HCT116 (cell line): ENCODE results near the gene CCSAP. TPM values are rescaled to one million over a fixed set of nuclear protein-coding genes. Genes with fewer than 3 reads are reported as not detected.

ENCODE experiments used
- ATAC-seq: fragments of 200-7000 bp; cut with Tn5 transposase; 2 replicates; pipeline ENCODE4 v1.9.1; 2020; ENCODE audit warnings: mild to moderate bottlenecking, moderate library complexity
- BruUV-seq: library from RNA; stranded (reverse); fragments of 400-500 nt; replicated peaks from 2 replicates; lab custom pipeline; 2021; lab: Mats Ljungman, UMichigan
- CTCF ChIA-PET: fragments of 300-600 bp; sonication (Branson Sonifier 250); formaldehyde crosslinking; loops from one replicate; lab custom pipeline; 2021; ENCODE audit warnings: antibody characterized with exemption; lab: Charles Lee
- POLR2A ChIA-PET: fragments of 300-600, 350-600 bp; sonication (Branson Sonifier 250); formaldehyde crosslinking; loops from one replicate; lab custom pipeline; 2021; ENCODE audit warnings: antibody characterized with exemption; lab: Charles Lee
- RAD21 ChIA-PET, 2 experiments: fragments of 300-600 bp; sonication (Branson Sonifier 250); formaldehyde crosslinking; loops; one replicate each; lab custom pipeline; 2023; ENCODE audit warnings: low total read pairs in 2 of 2; ENCODE audit not compliant: uncharacterized antibody in 2 of 2, unreplicated experiment in 2 of 2, low non-redundant PET in 1 of 2; lab: Charles Lee
- DNase-seq: peaks from one replicate; pipeline ENCODE4 v3.0.0-alpha.2; 2010; ENCODE audit warnings: low read depth, low spot score
- H2AFZ ChIP-seq: fragments of 200-600 bp; shearing (Covaris generic), sonication (generic); 2 replicates; pipeline ENCODE4 v1.6.1; 2017; ENCODE audit warnings: low read depth, mixed run types, mixed read lengths, antibody characterized with exemption, low read length; ENCODE audit not compliant: poor library complexity, severe bottlenecking
- H3K27ac ChIP-seq: 2 replicates; pipeline ENCODE4 v1.5.1; 2012; ENCODE audit warnings: low read depth, low read length
- H3K27me3 ChIP-seq: fragments of 200-600 bp; sonication (generic); 2 replicates; pipeline ENCODE4 v1.6.1; 2016; ENCODE audit warnings: mixed run types, low read length, mixed read lengths; ENCODE audit not compliant: insufficient read depth
- H3K36me3 ChIP-seq, 2 experiments: fragments of 200-500 bp in 1 of 2; fragments of 200-600 bp in 1 of 2; sonication (Bioruptor generic) in 1 of 2; sonication (generic) in 1 of 2; 2 replicates each; pipeline versions ENCODE4 v1.5.1 to v1.6.1; 2014 to 2016; ENCODE audit warnings: low read length in 2 of 2, inconsistent platforms in 1 of 2, mixed read lengths in 1 of 2, mixed run types in 1 of 2; ENCODE audit not compliant: insufficient read depth in 2 of 2, control insufficient read depth in 1 of 2
- H3K4me1 ChIP-seq, 2 experiments: fragments of 200-600 bp in 1 of 2; sonication (generic) in 1 of 2; 2 replicates each; pipeline versions ENCODE4 v1.5.1 to v1.6.1; 2012 to 2017; ENCODE audit warnings: low read length in 2 of 2, inconsistent platforms in 1 of 2, mild to moderate bottlenecking in 1 of 2, mixed read lengths in 1 of 2, mixed run types in 1 of 2, moderate library complexity in 1 of 2; ENCODE audit not compliant: insufficient read depth in 2 of 2, control insufficient read depth in 1 of 2
- H3K4me2 ChIP-seq: fragments of 200-600 bp; sonication (generic); 2 replicates; pipeline ENCODE4 v1.6.1; 2017; ENCODE audit warnings: mixed run types, low read length, mixed read lengths
- H3K4me3 ChIP-seq, 2 experiments: fragments of 200-600 bp in 1 of 2; sonication (generic) in 1 of 2; replicated peaks in 1 of 2; 2 replicates each; pipeline ENCODE4 v1.5.1; 2011 to 2016; ENCODE audit warnings: low read length in 2 of 2, control low read depth in 1 of 2, low read depth in 1 of 2, mild to moderate bottlenecking in 1 of 2, mixed read lengths in 1 of 2, mixed run types in 1 of 2
- H3K79me2 ChIP-seq: fragments of 200-600 bp; sonication (generic); 2 replicates; pipeline ENCODE4 v1.6.1; 2017; ENCODE audit warnings: mild to moderate bottlenecking, mixed run types, low read length, moderate library complexity, mixed read lengths; ENCODE audit not compliant: insufficient read depth
- H3K9ac ChIP-seq: fragments of 200-600 bp; sonication (generic); 2 replicates; pipeline ENCODE4 v1.6.1; 2016; ENCODE audit warnings: low read length, mixed read lengths
- H3K9me2 ChIP-seq: fragments of 200-600 bp; sonication (generic), shearing (Covaris generic); 2 replicates; pipeline ENCODE4 v1.6.1; 2017; ENCODE audit warnings: mixed run types, mild to moderate bottlenecking, moderate library complexity; ENCODE audit not compliant: insufficient read depth
- H3K9me3 ChIP-seq, 2 experiments: fragments of 200-500 bp in 1 of 2; fragments of 200-600 bp in 1 of 2; sonication (Bioruptor generic) in 1 of 2; sonication (generic) in 1 of 2; 2 replicates each; pipeline ENCODE4 v1.6.1; 2014 to 2017; ENCODE audit warnings: low read length in 2 of 2, mixed read lengths in 2 of 2, inconsistent platforms in 1 of 2, low read depth in 1 of 2, mild to moderate bottlenecking in 1 of 2, mixed run types in 1 of 2, moderate library complexity in 1 of 2; ENCODE audit not compliant: control insufficient read depth in 1 of 2, insufficient read depth in 1 of 2
- H4K20me1 ChIP-seq: fragments of 200-600 bp; sonication (generic), shearing (Covaris generic); 2 replicates; pipeline ENCODE4 v1.6.1; 2017; ENCODE audit warnings: mixed run types, mild to moderate bottlenecking, moderate library complexity; ENCODE audit not compliant: insufficient read depth
- CTCF ChIP-seq, 3 experiments: fragments of 200-600 bp in 1 of 3; sonication (generic) in 1 of 3; IDR thresholded peaks in 2 of 3; conservative IDR thresholded peaks in 1 of 3; 2 replicates each; pipeline ENCODE4 v1.5.1; 2012 to 2017; ENCODE audit warnings: low read depth in 2 of 3, low read length in 2 of 3, antibody characterized with exemption in 1 of 3, borderline replicate concordance in 1 of 3, control low read depth in 1 of 3, mild to moderate bottlenecking in 1 of 3, mixed read lengths in 1 of 3, mixed run types in 1 of 3, moderate library complexity in 1 of 3; ENCODE audit not compliant: insufficient read depth in 1 of 3
- EZH2phosphoT487 ChIP-seq: fragments of 200-600 bp; IDR thresholded peaks from 2 replicates; pipeline ENCODE4 v1.6.1; 2018; ENCODE audit warnings: antibody characterized with exemption, borderline replicate concordance
- POLR2AphosphoS5 ChIP-seq: IDR thresholded peaks from 2 replicates; pipeline ENCODE4 v1.6.1; 2011; ENCODE audit warnings: mild to moderate bottlenecking, low read depth, low read length, moderate library complexity
- SP1 ChIP-seq: IDR thresholded peaks from 2 replicates; pipeline ENCODE4 v1.6.1; 2012; ENCODE audit warnings: low read depth
- intact Hi-C: fragments of 100-400 bp; cut with micrococcal nuclease; formaldehyde crosslinking; loops from 2 replicates; pipeline ENCODE4 v1.10.0; 2022
- total RNA-seq: library from RNA; stranded (reverse); gene quantifications from one replicate; pipeline ENCODE4 v1.2.1, GENCODE V29; 2021; ENCODE audit not compliant: unreplicated experiment

CCSAP gene
- total RNA-seq, 1 experiment from 2014 or later: 10.9 TPM

GRCh38 chr1:229295745-229296144 is 47.1 kb downstream of the CCSAP start:
- CTCF ChIA-PET: no interaction called here

More at GRCh38 chr1:229295745-229296144, 47.1 kb downstream of the CCSAP start:
- no TSS peak for BruUV-seq
- POLR2A ChIA-PET: no interaction called here
- Histone ChIP-seq H3K36me3 (peaks cover 0 to 17% of the 10 kb centered on the region in 2 experiments; a peak in 2 of 4 replicates), H3K27ac (no peak overlapping the region), H3K4me2 (no peak overlapping the region), H3K9me2 (no peaks in the 10 kb centered on the region), H3K4me3 (no peak overlapping the region), H2AFZ (no peak overlapping the region), H4K20me1 (no peaks in the 10 kb centered on the region), H3K79me2 (no peaks in the 10 kb centered on the region; the same call in 1 of the 2 replicates), H3K9ac (no peak overlapping the region), H3K4me1 (no peaks in the 10 kb centered on the region), H3K27me3 (no peaks in the 10 kb centered on the region), H3K9me3 (no peaks in the 10 kb centered on the region)
- RAD21 ChIA-PET: no interaction called here
- ATAC-seq: no peak
- no peak for DNase-seq
- intact Hi-C loops: no loop called here
- no peak for TF ChIP-seq EZH2phosphoT487
- no peak for TF ChIP-seq SP1
- no peak for TF ChIP-seq CTCF (IDR thresholded peaks at IDR 0.05 in 2 of 3, conservative IDR thresholded peaks at IDR 0.05 in 1 of 3; ENCODE audit: borderline replicate concordance in 1 of 3, insufficient read depth in 1 of 3, low read depth in 2 of 3, low read length in 2 of 3)
- TF ChIP-seq POLR2AphosphoS5: no peak
